Breast epithelium (tissue), 3 donors: ENCODE results near the gene CHN2.

Experiments
- CTCF ChIP-seq, 3 donors: fragments of 450-650 bp; IDR thresholded peaks; one replicate each; pipeline ENCODE4 v1.5.1; 2016 to 2017; ENCODE audit warnings: antibody characterized with exemption in 3 of 3, mild to moderate bottlenecking in 3 of 3, moderate library complexity in 3 of 3
- POLR2AphosphoS5 ChIP-seq, 3 donors: sonication (generic); formaldehyde crosslinking; IDR thresholded peaks; one replicate each; pipeline ENCODE4 v1.6.1; 2017; ENCODE audit warnings: antibody characterized with exemption in 3 of 3

DNA sequence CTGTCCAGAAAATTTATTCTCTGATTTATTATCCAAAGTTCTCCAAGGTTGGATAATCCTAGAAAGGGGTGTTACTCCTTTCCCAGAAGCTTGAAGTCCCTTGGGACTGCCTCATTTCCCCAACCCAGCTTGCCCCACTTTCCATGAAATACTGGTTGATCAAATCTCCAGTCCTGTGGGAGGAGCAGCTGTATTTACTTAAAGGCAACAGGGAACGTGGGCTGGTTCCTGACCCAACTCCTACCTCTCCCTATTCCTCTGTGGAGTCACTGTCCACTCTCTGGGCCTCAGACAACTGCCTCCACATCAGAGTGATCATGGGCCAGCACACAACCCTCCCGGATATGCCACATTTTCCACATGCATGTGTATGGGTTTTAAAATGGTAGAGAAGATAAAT lies 202.8 kb downstream of the CHN2 start:
- TF ChIP-seq CTCF (IDR thresholded peaks at IDR 0.05) (no peak), POLR2AphosphoS5 (IDR thresholded peaks at IDR 0.05) (no peak)
